Mesendoderm (in vitro differentiated cells): ENCODE measurements around the gene SLC39A3.

Experiments used
- DNase-seq: peaks from one replicate; pipeline ENCODE4 v3.0.0; 2013
- H2AK5ac ChIP-seq: 2 replicates; pipeline ENCODE4 v1.6.1; 2013; ENCODE audit warnings: low read length, inconsistent platforms
- H2BK120ac ChIP-seq: 2 replicates; pipeline ENCODE4 v1.6.1; 2013; ENCODE audit warnings: low read depth, mild to moderate bottlenecking, low read length, moderate library complexity, mixed read lengths
- H2BK15ac ChIP-seq: replicated peaks from 2 replicates; pipeline ENCODE4 v1.6.1; 2013; ENCODE audit warnings: low read depth, mild to moderate bottlenecking, moderate library complexity
- H2BK5ac ChIP-seq: 2 replicates; pipeline ENCODE4 v1.6.1; 2013; ENCODE audit warnings: low read length, inconsistent platforms
- H3K18ac ChIP-seq: 2 replicates; pipeline ENCODE4 v1.6.1; 2013; ENCODE audit warnings: mild to moderate bottlenecking, low read length, mixed read lengths
- H3K23ac ChIP-seq: one replicate; pipeline ENCODE4 v1.6.1; 2013; ENCODE audit warnings: low read length
- H3K27ac ChIP-seq: 2 replicates; pipeline ENCODE4 v1.5.1; 2013; ENCODE audit warnings: low read depth, mild to moderate bottlenecking, inconsistent platforms, low read length, moderate library complexity
- H3K27me3 ChIP-seq: 2 replicates; pipeline ENCODE4 v1.6.1; 2013; ENCODE audit warnings: low read length, control low read depth, mild to moderate bottlenecking, inconsistent platforms; ENCODE audit not compliant: insufficient read depth, poor library complexity
- H3K36me3 ChIP-seq: 2 replicates; pipeline ENCODE4 v1.6.1; 2013; ENCODE audit warnings: low read length, inconsistent platforms; ENCODE audit not compliant: control insufficient read depth, insufficient read depth
- H3K4ac ChIP-seq: one replicate; pipeline ENCODE4 v1.6.1; 2013; ENCODE audit warnings: low read depth, mild to moderate bottlenecking, low read length, moderate library complexity
- H3K4me1 ChIP-seq: 2 replicates; pipeline ENCODE4 v1.6.1; 2013; ENCODE audit warnings: low read depth, low read length, inconsistent platforms; ENCODE audit not compliant: control insufficient read depth
- H3K4me2 ChIP-seq: 2 replicates; pipeline ENCODE4 v1.6.1; 2013; ENCODE audit warnings: low read length
- H3K4me3 ChIP-seq: 2 replicates; pipeline ENCODE4 v1.5.1; 2013; ENCODE audit warnings: mild to moderate bottlenecking, low read length
- H3K56ac ChIP-seq: one replicate; pipeline ENCODE4 v1.6.1; 2013; ENCODE audit warnings: low read length
- H3K79me1 ChIP-seq: 2 replicates; pipeline ENCODE4 v1.6.1; 2013; ENCODE audit warnings: low read length, inconsistent platforms
- H3K79me2 ChIP-seq: 2 replicates; pipeline ENCODE4 v1.6.1; 2013; ENCODE audit warnings: mild to moderate bottlenecking, low read length; ENCODE audit not compliant: control insufficient read depth, insufficient read depth
- H3K9ac ChIP-seq: 2 replicates; pipeline ENCODE4 v1.6.1; 2013; ENCODE audit warnings: low read length, inconsistent platforms
- H4K5ac ChIP-seq: one replicate; pipeline ENCODE4 v1.6.1; 2013; ENCODE audit warnings: low read length
- H4K8ac ChIP-seq: one replicate; pipeline ENCODE4 v1.6.1; 2013; ENCODE audit warnings: low read depth, mild to moderate bottlenecking, control low read depth, low read length, moderate library complexity
- WGBS: extraction: QIAGEN DNeasy Blood & Tissue Kit; methylation state at CpG from one replicate; pipeline ENCODE4 v1.1.7; 2013; ENCODE audit warnings: low lambda C conversion rate, missing lambda C conversion rate; ENCODE audit not compliant: insufficient coverage; ENCODE audit errors: extremely low coverage; 5-methylcytosine and 5-hydroxymethylcytosine counted together

SLC39A3 gene

DNA sequence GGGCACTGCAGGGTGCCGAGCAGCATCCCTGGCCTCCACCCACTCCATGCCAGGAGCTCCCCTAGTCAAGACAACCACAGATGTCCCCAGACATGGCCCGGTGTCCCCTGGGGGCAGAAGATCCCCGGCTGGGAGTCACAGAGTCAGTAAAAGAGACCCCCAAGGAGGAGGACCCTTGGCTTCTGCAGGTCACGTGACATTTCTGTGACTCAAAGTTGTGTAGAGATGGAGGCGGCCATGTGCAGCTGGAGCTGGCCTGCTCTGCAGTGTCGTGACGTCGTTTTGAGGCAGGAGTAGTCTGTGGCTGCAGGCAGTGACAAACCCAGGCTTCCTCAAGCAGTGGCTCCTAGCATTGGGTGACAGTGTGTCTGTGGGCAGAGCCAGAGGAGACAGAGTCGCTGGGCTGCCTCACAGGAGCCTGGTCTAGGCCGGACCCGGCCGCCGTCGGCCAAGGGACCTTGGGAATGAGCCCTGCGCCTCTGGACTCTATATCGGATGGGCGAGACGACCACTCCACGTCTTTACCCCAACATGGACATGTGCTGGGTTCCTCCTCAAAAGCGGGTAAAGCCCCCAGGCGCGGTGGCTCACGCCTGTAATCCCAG lies 10.9 kb downstream of the SLC39A3 start:
- Histone ChIP-seq H3K36me3 (no peaks in the 10 kb centered on the region), H2AK5ac (no peak overlapping the region), H3K4ac (no peak overlapping the region), H4K5ac (no peak overlapping the region), H3K18ac (no peak overlapping the region), H3K27ac (no peak overlapping the region), H2BK5ac (no peak overlapping the region), H3K4me2 (no peak overlapping the region), H4K8ac (no peak overlapping the region), H3K27me3 (no peaks in the 10 kb centered on the region), H2BK120ac (no peak overlapping the region), H3K79me2 (no peaks in the 10 kb centered on the region), H3K4me1 (no peaks in the 10 kb centered on the region), H2BK15ac (no peak overlapping the region), H3K79me1 (no peaks in the 10 kb centered on the region), H3K9ac (no peak overlapping the region), H3K4me3 (no peak overlapping the region), H3K56ac (no peak overlapping the region), H3K23ac (no peak overlapping the region)
- DNase-seq: no peak
- no CpG with 5 or more reads among the region's 23 CpGs for WGBS

- H4K8ac ChIP-seq: no peak overlapping the region
- H3K4ac ChIP-seq: no peak overlapping the region
- no peak overlapping the region for H2BK15ac ChIP-seq
- H3K9ac ChIP-seq: no peak overlapping the region
- no peaks in the 10 kb centered on the region for H3K79me2 ChIP-seq
- no peak overlapping the region for H3K23ac ChIP-seq
- no peaks in the 10 kb centered on the region for H3K27me3 ChIP-seq
- H3K56ac ChIP-seq: no peak overlapping the region
- no peak overlapping the region for H4K5ac ChIP-seq
- no peak overlapping the region for H3K4me3 ChIP-seq
- no peak overlapping the region for H3K4me2 ChIP-seq
- H3K4me1 ChIP-seq: no peaks in the 10 kb centered on the region
- no peak overlapping the region for H2AK5ac ChIP-seq
- no CpG with 5 or more reads among the region's 16 CpGs for WGBS
- no peak for DNase-seq
- H2BK5ac ChIP-seq: no peak overlapping the region
- H3K18ac ChIP-seq: no peak overlapping the region
- no peak overlapping the region for H3K27ac ChIP-seq
- H3K79me1 ChIP-seq: no peaks in the 10 kb centered on the region
- no peak overlapping the region for H2BK120ac ChIP-seq
- H3K36me3 ChIP-seq: no peaks in the 10 kb centered on the region
These were observed 12.2 kb downstream of the SLC39A3 start for GRCh38 chr19:2727640-2727944.

GRCh38 chr19:2726904-2727639 lies 12.7 kb downstream of the SLC39A3 start:
- Histone ChIP-seq H3K4me2 (no peak overlapping the region), H2AK5ac (no peak overlapping the region), H3K9ac (no peak overlapping the region), H2BK5ac (no peak overlapping the region), H3K4me3 (no peak overlapping the region), H3K27ac (no peak overlapping the region), H2BK15ac (no peak overlapping the region), H3K18ac (no peak overlapping the region), H3K4ac (no peak overlapping the region), H3K4me1 (no peaks in the 10 kb centered on the region), H4K8ac (no peak overlapping the region), H3K27me3 (no peaks in the 10 kb centered on the region), H3K23ac (no peak overlapping the region), H2BK120ac (no peak overlapping the region), H3K79me2 (no peaks in the 10 kb centered on the region), H4K5ac (no peak overlapping the region), H3K56ac (no peak overlapping the region), H3K36me3 (no peaks in the 10 kb centered on the region), H3K79me1 (no peaks in the 10 kb centered on the region)
- no CpG with 5 or more reads among the region's 26 CpGs for WGBS
- DNase-seq: no peak

GRCh38 chr19:2726160-2726855 lies 13.5 kb downstream of the SLC39A3 start:
- Histone ChIP-seq H2BK5ac (no peak overlapping the region), H3K36me3 (no peaks in the 10 kb centered on the region), H3K27ac (no peak overlapping the region), H3K18ac (no peak overlapping the region), H3K79me1 (no peaks in the 10 kb centered on the region), H4K8ac (no peak overlapping the region), H3K27me3 (peaks cover 2% of the 10 kb centered on the region), H3K4me2 (no peak overlapping the region), H2AK5ac (no peak overlapping the region), H3K4me3 (no peak overlapping the region), H3K4ac (no peak overlapping the region), H4K5ac (no peak overlapping the region), H2BK120ac (no peak overlapping the region), H3K9ac (no peak overlapping the region), H3K56ac (no peak overlapping the region), H3K23ac (no peak overlapping the region), H3K4me1 (no peaks in the 10 kb centered on the region), H3K79me2 (no peaks in the 10 kb centered on the region), H2BK15ac (no peak overlapping the region)
- no CpG with 5 or more reads among the region's 15 CpGs for WGBS
- no peak for DNase-seq

DNA sequence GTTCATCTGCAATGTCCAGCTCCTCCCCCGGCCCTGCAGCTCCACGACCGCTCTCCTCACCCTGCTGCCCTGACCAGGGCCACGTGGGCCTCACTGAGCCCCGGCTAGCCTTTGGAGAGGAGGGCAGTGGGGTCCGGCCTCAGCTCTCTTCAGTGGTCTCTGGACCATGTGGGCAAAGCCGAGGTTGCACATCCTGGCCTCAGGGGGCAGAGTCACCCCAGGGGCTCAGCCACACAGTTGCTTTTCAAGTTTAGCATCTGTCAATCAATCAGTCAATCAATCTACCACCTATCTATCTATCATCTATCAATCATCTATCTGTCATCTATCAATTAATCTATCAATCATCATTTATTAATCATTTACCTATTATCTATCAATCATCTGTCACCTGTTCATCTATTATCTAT lies 15.7 kb downstream of the SLC39A3 start:
- no peak overlapping the region for H3K27ac ChIP-seq
- no peak overlapping the region for H3K9ac ChIP-seq
- no peak for DNase-seq
- H3K4me1 ChIP-seq: no peaks in the 10 kb centered on the region
- no peak overlapping the region for H2AK5ac ChIP-seq
- no peak overlapping the region for H3K4me2 ChIP-seq
- no peak overlapping the region for H2BK120ac ChIP-seq
- H3K27me3 ChIP-seq: peaks cover 2% of the 10 kb centered on the region
- no peak overlapping the region for H2BK15ac ChIP-seq
- no peak overlapping the region for H4K5ac ChIP-seq
- no peaks in the 10 kb centered on the region for H3K79me1 ChIP-seq
- no peaks in the 10 kb centered on the region for H3K36me3 ChIP-seq
- no peak overlapping the region for H3K18ac ChIP-seq
- H3K79me2 ChIP-seq: no peaks in the 10 kb centered on the region
- H3K4ac ChIP-seq: no peak overlapping the region
- H4K8ac ChIP-seq: no peak overlapping the region
- H2BK5ac ChIP-seq: no peak overlapping the region
- no peak overlapping the region for H3K4me3 ChIP-seq
- H3K23ac ChIP-seq: no peak overlapping the region
- no CpG with 5 or more reads among the region's 7 CpGs for WGBS
- H3K56ac ChIP-seq: no peak overlapping the region
